ENCODE measurements around the gene MAP3K4. TPM values are rescaled to one million over a fixed set of nuclear protein-coding genes. Genes with fewer than 3 reads are reported as not detected.

Gene MAP3K4
- total and polyA plus RNA-seq, 2 of the 4 experiments (the other 2 are of a cell fraction), result 11.5 to 20.4 TPM

GRCh38 chr6:161151059-161151645 is 159.6 kb downstream of the MAP3K4 start:
- no peak overlapping the region for H3K56ac ChIP-seq (ENCODE audit: extremely low read depth, insufficient read depth, low read length)
- no peak overlapping the region for H2BK5ac ChIP-seq (ENCODE audit: low read depth, low read length, poor library complexity, severe bottlenecking)
- no peaks in the 10 kb centered on the region for H3K79me1 ChIP-seq (ENCODE audit: low read depth in 1 of 2, low read length in 2 of 2)
- WGBS, 2 experiments (ENCODE audit: extremely low coverage in 2 of 2, insufficient read length in 1 of 2), result 96% methylated on average over 13 of the region's 18 CpGs; no CpG with 5 or more reads in 1 of the 2 experiments
- POLR2A ChIA-PET (ENCODE audit: unreplicated experiment), result no interaction called here
- H2AK9ac ChIP-seq (replicated peaks; ENCODE audit: low read depth, low read length, poor library complexity), result no peak overlapping the region
- no peak overlapping the region for H4K5ac ChIP-seq (ENCODE audit: low read depth, low read length)
- peaks cover 7% of the 10 kb centered on the region for H3K36me3 ChIP-seq (ENCODE audit: control insufficient read depth, insufficient read depth, low read length)
- no peak overlapping the region for H3K27ac ChIP-seq (ENCODE audit: insufficient read depth, low read length)
- in situ Hi-C loops (cut with MboI; ENCODE audit: low sequenced_read_pairs) (no loop called here), dilution Hi-C loops (cut with HindIII; ENCODE audit: low sequenced_read_pairs, unreplicated experiment) (no loop called here), intact Hi-C loops (cut with micrococcal nuclease) (no loop called here)
- no peaks in the 10 kb centered on the region for H3K27me3 ChIP-seq (ENCODE audit: control insufficient read depth, insufficient read depth, low read length)
- H2AFZ ChIP-seq (replicated peaks; ENCODE audit: low read length, poor library complexity), result no peak overlapping the region
- no peak overlapping the region for H2BK120ac ChIP-seq (ENCODE audit: low read depth, low read length)
- H3K4me3 ChIP-seq (ENCODE audit: insufficient read depth, low read depth, low read length), result no peak overlapping the region
- H4K91ac ChIP-seq (ENCODE audit: insufficient read depth, low read depth, low read length), result no peak overlapping the region
- no TSS peak for BruUV-seq (replicated peaks)
- no peaks in the 10 kb centered on the region for H3K9me3 ChIP-seq (ENCODE audit: control insufficient read depth, insufficient read depth, low read length)
- H3K14ac ChIP-seq (replicated peaks; ENCODE audit: low read depth, low read length), result no peak overlapping the region
- no peaks in the 10 kb centered on the region for H3K4me1 ChIP-seq (ENCODE audit: control insufficient read depth, insufficient read depth, low read length)
- H3K18ac ChIP-seq (ENCODE audit: low read depth, low read length), result no peak overlapping the region
- CTCF ChIA-PET, result interaction anchor here (1.6 kb wide), 1 partner anchor 220 kb away, joined by 4 read pairs; no protein-coding TSS in a partner anchor
- no peak overlapping the region for H3K4me2 ChIP-seq (ENCODE audit: low read depth, low read length)
- no peak overlapping the region for H2AK5ac ChIP-seq (ENCODE audit: low read depth, low read length)
- no peak overlapping the region for H3K23ac ChIP-seq (ENCODE audit: low read depth, low read length)
- no peak overlapping the region for H3K9ac ChIP-seq (ENCODE audit: low read depth, low read length)
- ATAC-seq (ENCODE audit: low read depth), result no peak
- no peak overlapping the region for H3K4ac ChIP-seq (ENCODE audit: low read depth, low read length)
- no peaks in the 10 kb centered on the region for H4K20me1 ChIP-seq (ENCODE audit: insufficient read depth, low read length)
- no peak for DNase-seq
- H2BK15ac ChIP-seq (ENCODE audit: low read depth, low read length), result no peak overlapping the region
- no peak overlapping the region for H2BK20ac ChIP-seq (ENCODE audit: low read depth, low read length)
- no peak for TF ChIP-seq FOS (IDR thresholded peaks at IDR 0.05; ENCODE audit: low read depth, low read length)
- no peak for TF ChIP-seq MAZ (IDR thresholded peaks at IDR 0.05; ENCODE audit: borderline replicate concordance, low read depth, low read length)
- H4K8ac ChIP-seq (ENCODE audit: low read depth in 2 of 2, low read length in 2 of 2), result no peak overlapping the region
- H3K9me1 ChIP-seq (ENCODE audit: insufficient read depth, low read length), result no peaks in the 10 kb centered on the region
